ENCODE measurements around the gene CDH3.

CDH3 gene

GRCh38 chr16:68746951-68747350 lies 101.8 kb downstream of the CDH3 start:
- TF ChIP-seq CTCF (IDR thresholded peaks at IDR 0.05; ENCODE audit: low read depth, low read length) = no peak

DNA sequence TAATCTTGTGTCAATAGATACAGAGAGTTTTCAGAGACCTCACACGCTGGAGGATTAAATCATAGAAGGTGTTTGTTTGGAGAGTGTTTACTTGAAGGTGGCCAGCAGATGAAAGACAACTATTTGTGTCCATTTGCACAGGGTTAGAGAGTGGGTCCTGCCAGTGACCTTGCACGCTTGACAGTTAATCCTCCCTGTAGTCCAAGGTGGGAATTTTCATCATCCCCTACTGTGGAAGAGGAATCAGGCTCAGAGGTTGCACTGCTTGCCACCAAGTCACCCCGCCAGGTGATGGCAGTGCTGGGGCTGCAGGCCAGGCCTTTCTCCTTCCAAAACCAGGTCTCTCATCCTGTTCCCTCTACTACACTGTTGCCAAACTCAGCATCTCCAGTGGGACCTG lies 104.3 kb downstream of the CDH3 start:
- no peak for TF ChIP-seq CTCF (IDR thresholded peaks at IDR 0.05; ENCODE audit: low read depth, low read length)
- H3K4me3 ChIP-seq (ENCODE audit: low read depth, low read length) = no peak overlapping the region

More at GRCh38 chr16:68746951-68747350, 101.8 kb downstream of the CDH3 start:
- H3K4me3 ChIP-seq (ENCODE audit: low read depth, low read length) = no peak overlapping the region
